GM18499 (cell line): ENCODE results near the gene PRICKLE1.

Experiments
- ATAC-seq: cut with Tn5 transposase; IDR thresholded peaks from one replicate; pipeline ENCODE4 v1.9.1; 2021; ENCODE audit warnings: moderate number of reproducible peaks; ENCODE audit not compliant: insufficient read depth, unreplicated experiment

The PRICKLE1 gene

DNA sequence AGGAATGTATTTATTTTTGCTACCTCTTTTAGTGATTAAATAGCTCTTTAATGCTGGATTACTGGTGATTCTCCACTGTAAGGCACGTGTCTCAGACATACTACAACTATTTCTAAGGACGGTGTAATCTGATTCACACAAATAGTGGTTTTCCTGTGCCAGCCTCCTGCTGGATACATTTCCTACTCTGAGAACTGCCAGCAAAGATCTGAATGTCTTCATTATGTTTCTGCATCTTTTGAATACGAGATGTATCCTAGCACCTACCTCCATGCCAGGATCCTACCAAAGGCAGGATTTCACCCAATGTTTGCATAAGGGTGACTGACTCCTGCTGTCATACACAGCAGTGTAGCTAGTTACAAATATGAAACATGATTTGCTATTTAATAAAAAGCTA, 120.6 kb downstream of the PRICKLE1 start:
- peak; percentile 0 for ATAC-seq

DNA sequence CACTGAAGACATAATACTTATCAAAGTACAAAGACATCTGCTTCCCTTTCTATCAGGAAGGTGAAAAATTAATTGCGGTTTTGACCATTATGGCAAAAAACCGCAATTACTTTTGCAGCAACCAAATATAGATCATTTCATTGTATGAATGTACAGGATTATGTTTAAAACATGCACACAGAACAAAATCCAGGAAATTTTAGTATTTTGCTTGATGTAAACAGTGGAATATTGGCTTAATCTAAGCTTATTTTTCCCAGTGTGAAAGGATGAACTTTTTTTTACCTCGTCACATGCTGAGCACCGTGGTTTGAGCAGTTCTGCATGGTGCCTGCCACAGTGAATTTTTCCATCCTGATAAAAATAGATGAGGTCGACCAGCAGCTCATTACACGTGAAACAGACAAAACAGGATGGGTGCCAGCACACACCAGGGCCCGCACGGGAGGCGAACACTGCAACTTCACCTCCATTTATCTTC, 121.2 kb downstream of the PRICKLE1 start:
- ATAC-seq, result no peak

DNA sequence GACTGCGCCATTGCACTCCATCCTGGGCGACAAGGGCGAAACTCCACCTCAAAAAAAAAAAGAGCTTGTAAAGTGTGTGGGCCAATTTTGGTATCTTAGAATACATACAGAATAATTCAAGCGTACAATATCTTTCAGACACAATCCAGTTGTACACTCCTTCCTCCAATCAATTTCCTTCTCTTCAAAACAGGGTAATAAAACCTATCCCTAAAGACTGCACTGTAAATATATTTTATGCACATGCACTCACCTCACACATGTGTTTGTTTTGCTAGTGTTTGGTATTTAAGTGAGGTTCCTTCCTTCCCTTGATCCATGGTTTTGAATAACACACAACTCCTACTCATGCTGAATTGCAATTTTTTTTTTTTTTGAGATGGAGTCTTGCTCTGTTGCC, 125.9 kb downstream of the PRICKLE1 start:
- ATAC-seq, result no peak

DNA sequence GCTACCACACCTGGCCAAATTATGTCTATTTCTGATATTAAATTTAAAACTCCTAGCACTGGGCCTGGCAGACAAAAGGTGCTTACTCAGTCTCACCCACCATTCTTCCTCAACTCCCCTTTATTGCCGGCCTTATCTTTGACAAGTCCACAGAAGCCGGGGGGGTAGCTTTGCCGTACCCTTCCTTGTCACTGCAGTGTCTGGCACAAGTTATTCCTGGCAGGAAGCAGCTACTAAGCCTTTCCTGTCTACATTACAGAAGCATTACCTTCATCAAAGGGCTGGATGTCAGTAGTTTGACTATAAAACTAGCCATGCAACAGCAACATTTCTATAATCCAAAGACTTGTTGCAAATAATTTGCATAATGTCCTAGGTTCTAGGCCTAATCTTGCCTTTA, 127.1 kb downstream of the PRICKLE1 start:
- ATAC-seq, result no peak

DNA sequence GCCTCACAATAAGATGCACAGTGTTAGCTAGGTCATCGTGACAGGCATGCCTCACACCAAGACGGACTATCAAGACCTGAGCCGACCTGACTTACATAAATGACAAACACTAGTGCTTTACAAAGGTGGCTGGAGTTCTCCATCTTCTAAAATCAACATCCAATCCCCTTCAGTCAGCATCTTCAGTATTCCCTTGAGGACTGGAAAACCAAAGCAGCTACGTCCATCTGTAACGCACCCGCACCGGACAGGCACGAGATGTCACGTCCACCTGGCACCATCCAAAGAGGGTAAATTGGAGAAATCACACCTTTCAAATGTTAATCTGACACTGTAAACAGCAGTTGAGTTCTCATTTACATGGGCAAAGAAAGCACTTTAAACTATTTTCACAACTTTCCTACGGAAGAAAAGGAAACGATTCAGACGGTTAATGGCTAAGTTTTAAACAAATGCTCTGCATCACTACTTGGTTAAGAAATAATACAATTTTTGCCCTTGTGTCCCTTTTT, 130.2 kb downstream of the PRICKLE1 start:
- no peak for ATAC-seq

DNA sequence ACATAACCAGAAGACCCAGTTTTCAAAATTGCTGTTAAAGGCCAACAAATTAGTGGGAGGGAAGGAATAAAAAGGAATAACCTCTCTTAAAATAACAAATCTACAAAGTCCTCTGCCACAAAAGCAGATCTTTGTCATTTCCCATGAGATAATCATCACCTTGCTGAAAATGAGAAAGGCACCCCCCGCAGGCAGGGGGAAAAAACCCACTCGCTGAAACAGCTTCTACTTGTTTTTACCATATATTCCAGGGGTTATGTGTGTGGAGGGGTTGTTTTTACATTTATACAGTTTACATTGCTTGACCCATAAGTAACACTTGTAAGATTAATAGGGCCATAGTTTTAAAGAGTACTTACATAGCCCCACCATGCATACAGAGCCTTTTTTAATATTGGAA, 131.0 kb downstream of the PRICKLE1 start:
- ATAC-seq, result no peak

DNA sequence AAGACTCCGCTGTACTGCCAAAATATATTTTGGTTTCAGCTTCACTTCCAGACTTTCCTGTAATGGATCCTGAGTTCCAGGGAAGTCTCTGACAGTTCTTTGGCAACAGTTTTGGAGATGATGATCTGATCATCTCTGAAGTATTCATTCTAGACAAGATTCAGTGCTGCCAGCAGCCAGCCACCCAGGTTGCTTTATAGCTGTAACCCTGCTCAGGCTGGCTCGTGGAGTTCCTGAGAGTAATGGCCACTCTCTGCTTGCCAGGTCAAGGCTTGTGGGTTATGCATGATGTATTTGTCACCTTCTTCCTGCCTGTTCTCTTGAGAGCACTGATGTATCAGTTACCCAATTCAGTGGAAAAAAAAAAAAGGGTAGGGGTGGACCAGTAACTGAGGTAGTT, 139.3 kb downstream of the PRICKLE1 start:
- ATAC-seq, result no peak

DNA sequence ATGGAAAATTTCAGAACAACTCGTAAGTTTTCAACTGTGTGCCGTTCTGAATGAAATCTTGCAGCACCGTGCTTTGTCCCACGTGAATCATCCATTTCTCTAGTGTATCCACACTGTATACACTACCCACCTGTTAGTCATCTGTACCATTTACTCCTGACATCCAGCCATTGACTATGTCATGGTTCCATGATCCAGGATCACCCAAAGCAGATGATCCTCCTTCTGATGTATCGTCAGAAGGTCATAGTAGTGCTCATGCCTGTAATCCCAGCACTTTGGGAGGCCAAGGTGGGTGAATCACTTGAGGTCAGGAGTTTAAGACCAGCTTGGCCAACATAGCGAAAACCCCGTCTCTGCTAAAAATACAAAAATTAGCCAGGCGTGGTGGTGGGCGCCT, 140.7 kb downstream of the PRICKLE1 start:
- no peak for ATAC-seq

DNA sequence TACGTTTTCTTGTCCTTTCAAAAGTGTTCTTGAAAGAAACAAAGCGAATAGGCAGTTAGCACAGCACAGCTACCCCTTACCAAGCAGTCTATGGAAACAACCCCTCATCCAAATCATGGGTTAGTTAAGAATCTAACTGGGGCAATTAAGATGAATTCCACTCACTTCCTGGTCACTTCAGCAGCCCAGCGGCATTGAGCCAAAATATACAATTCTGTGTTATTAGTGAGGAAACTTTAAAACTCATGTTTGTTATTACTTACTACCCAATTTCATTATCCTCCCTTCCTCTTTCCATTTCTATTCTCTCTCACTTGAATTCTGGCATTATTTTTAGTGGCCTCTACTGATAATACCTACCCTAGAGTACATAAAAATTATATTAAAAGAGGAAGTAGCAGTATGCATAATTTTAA, 142.2 kb downstream of the PRICKLE1 start:
- ATAC-seq, result no peak

DNA sequence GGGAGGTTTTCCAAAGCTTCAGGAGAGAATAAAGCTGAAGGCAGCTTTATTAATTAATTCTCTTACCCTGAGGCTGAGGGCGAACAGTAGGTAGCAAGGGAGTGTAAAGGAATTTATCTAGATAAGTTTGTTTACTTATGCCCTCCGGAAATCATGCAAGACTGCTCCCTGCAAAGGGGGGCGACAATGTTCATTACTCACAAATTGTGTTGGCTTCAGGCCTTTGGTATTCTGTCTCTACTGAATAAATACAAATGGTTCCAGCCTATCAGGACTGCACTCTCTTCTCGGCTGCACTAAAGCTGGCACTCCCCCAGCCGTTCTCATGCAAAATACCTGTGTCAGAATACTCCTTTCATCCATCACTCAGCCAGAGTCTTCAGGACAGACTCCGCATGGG, 142.8 kb downstream of the PRICKLE1 start:
- ATAC-seq, result no peak

DNA sequence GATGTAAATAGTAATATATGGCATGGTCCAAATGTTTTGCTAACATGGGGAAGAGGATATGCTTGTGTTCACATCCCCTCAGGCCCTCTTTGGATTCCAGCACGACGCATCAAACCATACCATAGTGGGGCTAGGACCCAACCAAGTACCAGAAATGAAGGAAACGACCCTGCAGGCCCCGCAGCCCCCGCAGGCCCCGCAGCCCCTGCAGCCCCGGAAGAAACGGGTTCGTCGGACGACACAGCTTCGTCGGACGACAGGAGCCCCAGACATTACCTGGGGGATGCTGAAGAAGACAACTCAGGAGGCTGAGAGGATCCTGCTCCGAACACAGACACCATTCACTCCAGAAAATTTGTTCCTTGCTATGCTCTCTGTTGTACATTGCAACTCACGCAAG, 143.7 kb downstream of the PRICKLE1 start:
- no peak for ATAC-seq

DNA sequence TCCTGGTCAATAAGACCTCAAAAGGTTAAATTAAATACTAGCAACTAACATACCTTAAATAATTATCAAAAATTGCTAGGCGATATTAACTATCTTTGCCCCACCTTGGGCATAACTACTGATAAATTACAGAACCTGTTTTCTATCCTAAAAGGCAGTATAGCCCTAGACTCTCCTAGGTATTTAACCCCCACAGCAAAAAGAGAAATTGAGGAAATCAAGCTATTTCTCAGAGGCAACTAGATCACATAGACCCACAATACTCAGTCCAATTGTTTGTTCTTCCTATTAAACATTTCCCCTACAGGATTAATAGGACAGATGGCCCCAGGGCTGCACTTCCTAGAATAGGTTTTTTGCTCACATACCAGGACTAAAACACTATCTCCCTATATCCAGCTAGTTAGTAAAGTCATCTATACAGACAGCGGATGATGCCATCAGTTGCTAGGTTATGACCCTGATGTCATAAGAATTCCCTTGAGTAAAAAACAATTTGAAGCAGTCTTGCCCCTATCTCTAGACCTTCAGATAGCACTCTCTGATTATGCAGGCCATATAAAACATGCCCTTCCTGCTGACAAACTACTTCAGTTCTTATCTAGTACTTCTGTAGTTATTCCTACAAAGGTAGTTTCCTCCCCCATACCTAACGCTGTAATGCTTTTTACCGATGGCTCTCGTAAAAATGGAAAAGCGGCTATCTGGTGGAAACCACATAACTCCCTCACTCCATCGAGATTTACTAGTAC, 145.2 kb downstream of the PRICKLE1 start:
- no peak for ATAC-seq

DNA sequence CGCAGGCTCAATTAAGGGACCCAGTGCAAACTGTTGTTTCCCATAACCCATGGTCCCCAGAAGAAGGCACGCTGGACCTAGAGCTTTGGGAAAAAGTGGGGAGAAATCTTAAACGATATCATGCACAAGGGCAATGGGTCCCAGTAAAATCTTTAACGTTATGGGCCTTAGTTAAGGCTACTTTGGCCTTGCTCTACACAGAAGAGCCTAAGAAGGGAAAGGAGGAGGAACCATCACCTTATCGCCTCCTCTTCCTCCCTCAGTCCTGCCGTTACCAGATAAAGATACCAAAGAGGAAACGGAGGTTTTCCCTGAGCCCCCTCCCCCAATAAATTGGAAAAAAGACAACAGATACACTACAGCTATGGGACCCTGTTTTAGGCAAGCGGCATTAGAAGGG, 146.7 kb downstream of the PRICKLE1 start:
- no peak for ATAC-seq

DNA sequence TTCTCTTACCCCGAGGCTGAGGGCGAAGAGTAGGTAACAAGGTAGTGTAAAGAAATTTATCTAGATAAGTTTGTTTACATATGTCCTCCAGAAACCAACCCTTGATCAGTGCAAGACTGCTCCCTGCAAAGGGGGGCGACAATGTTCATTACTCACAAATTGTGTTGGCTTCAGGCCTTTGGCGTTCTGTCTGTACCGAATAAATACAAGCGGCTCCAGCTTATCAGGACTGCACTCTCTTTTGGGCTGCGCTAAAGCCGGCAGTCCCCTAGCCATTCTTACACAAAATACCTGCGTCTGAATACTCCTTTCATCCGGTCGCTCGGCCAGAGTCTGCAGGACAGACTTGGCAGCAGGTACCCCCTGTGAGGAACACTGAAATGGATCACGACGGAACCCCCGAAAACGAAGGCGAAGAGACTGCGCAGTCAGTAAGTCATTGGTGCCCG, 147.2 kb downstream of the PRICKLE1 start:
- no peak for ATAC-seq

DNA sequence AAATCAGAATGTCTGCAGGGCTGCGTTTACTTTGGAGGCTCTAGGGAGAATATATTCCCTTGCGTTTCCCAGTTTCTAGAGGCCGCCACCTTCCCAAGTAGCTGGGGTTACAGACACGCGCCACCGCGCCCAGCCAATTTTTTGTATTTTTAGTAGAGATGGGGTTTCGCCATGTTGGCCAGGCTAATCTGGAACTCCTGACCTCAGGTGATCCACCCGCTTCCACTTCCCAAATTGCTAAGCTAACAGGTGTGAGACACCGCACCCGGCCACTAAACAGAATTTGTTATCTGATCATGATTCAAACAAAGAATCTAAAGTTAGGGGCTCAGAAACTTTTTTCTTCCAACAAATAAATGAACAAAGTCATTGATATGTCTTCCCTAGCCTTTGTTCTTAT, 148.9 kb downstream of the PRICKLE1 start:
- no peak for ATAC-seq

DNA sequence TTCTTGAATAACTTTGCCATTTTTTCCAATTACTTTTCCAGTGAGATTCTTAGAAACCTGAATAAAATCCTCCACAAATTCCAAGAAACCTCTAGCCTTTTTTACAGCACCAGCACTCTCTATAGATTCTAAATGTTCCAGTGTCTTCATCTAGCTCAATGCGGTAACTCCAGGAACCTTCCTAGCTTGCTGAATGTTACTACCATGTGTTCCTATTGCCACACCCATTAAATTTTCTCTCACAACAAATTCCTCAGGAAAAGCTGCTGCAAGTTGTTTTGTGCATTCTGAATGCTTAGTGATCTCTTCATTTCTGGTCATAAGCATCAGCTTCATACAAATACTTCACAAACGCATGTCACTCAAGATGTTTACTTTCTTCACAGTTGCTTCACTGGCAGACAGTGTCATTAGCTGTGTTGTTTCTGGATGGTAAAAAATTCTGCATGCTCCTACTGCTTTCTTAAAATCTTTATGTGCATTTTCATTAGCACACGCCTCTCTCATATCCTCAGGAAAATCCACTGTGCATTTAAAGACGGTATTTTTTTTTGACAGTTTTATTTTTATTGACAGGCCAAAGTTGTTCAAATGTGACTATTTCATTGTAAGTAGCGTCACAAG, 156.9 kb downstream of the PRICKLE1 start:
- no peak for ATAC-seq

DNA sequence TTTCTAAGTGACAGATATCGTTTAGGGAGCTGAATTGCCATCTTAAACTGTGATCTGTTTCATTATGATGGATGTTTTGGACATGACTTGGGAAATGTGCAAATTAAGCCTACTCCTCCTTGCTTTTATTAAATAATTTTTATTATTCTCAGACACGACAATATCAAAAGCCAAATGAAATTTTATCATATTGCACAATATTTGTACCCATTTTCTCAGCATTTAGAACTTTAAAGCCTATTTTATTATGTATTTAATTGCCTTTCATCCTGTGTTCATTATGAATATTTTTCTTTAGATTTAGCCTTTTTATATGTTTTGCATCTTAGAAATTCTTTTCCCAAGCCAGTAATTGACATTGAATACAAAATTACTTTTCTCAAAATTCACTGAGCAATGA, 160.7 kb downstream of the PRICKLE1 start:
- ATAC-seq, result no peak

DNA sequence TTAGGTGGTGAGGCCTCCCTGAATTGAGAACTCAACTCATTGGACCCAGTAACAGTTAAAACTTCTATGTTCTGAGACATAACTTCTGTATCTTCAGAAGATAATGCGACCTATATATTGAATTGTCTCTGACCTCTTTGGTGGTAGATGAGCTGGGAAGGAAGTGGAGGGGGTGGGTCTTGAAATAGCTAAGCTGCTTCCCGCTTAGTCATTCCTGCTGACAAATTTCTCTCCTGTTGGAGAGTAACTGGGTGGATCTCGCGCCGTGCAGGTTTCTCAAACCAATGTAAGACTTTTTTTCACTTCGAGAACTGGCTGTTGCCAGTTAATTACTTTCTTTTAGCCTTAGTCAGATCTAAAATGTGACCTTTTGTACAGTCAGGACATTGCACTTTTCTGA, 162.8 kb downstream of the PRICKLE1 start:
- ATAC-seq, result no peak

DNA sequence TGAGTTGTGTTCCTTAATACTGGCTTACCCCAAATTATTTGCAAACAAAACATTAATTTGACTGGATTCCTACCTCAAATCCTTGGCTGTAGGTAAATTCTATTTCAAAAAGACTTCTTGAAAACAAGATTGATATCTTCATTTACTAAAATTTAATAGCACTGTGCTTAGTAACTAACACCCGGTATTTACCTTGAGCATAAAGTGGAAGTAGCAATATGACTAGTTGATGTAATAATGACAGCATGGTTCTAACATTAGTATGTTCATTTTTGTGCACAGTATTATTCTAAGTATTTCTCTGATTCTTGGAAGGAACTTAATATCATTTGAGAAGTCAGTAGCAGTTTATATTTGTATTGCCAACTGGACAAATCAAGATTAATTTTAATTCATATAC, 166.8 kb downstream of the PRICKLE1 start:
- ATAC-seq, result peak; percentile 68

DNA sequence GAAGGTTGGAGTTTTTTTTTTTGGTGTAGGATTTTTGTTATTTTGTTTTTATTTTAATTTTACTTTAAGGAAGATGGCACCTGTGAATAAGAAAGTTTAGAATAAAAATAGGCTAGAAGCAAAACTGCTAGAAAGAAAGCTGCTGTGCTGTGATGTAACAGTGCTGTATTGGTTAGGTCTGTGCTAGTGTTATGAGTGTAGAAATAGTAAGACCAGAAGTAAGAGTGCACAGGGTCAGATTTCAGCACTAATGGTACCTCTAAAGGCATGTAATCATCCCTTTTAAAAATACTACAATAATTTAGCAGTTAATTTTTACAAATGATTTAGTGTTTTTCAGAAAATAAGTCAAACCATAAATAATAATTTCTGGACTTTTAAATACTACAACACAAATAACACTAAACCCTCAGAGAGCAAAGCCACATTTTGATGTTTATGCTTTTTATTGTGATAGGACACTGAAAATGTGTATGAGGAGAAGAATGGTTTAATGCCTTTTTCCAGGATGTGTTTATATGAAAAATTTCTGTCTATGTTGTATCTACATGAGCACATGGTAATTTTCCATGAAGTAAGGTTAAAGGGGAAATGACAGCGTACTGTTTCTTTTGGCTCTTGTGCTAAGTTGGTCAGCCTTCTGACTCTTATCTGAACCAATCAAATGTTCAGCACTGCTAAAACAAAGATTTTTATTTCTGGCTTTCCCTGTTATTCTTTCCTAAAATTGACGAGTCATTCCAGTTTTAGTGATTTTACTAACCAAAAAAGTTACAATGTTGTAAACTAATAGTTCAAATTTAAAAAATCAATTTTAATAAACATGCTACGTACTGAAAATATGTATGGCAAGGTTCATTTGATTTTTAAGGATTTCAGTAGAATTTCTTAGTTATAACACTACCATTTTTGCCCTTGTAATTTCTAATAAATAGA, 167.4 kb downstream of the PRICKLE1 start:
- peak; percentile 82 for ATAC-seq

DNA sequence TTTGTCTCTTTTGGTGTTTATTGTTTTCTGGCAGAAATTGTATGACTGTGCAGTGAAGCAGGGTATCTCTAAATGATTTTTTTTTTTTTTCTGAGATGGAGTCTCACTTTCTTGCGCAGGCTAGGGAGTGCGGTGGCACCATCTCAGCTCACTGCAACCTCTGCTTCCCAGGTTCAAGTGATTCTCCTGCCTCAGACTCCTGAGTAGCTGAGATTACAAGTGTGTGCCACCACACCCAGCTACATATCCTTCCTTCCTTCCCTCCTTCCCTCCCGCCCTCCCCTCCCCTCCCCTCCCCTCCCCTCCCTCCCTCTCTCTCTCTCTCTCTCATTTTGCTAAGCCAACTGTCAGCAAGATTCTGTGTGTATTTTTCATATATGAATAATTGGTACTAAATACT, 169.2 kb downstream of the PRICKLE1 start:
- no peak for ATAC-seq
